SK-N-SH (cell line): Measurements from ENCODE around the gene KIF9. TPM values are rescaled to one million over a fixed set of nuclear protein-coding genes. Genes with fewer than 3 reads are reported as not detected.

Experiments used
- CTCF ChIA-PET: fragments of 300-600, 350-600 bp; formaldehyde crosslinking; extraction: SDS; loops from one replicate; lab custom pipeline; 2021; lab: Yijun Ruan, JAX
- POLR2A ChIA-PET: fragments of 350-600 bp; sonication (Branson Sonifier 250); formaldehyde crosslinking; extraction: SDS; loops from one replicate; lab custom pipeline; 2020; ENCODE audit warnings: antibody characterized with exemption, inconsistent platforms; lab: Yijun Ruan, JAX
- DNase-seq: peaks from one replicate; pipeline ENCODE4 v3.0.0; 2012
- H2AFZ ChIP-seq: fragments of 200-600 bp; sonication (generic); 2 replicates; pipeline ENCODE4 v1.8.1; 2016; ENCODE audit warnings: antibody characterized with exemption, mild to moderate bottlenecking, low read depth
- H3F3A ChIP-seq: fragments of 200-600 bp; sonication (generic); replicated peaks from 2 replicates; pipeline ENCODE3; 2016; ENCODE audit warnings: antibody characterized with exemption, mild to moderate bottlenecking; ENCODE audit not compliant: insufficient read depth
- H3K27ac ChIP-seq, 2 experiments: fragments of 200-500 bp in 1 of 2; fragments of 200-600 bp in 1 of 2; sonication (Bioruptor generic) in 1 of 2; sonication (generic), shearing (Covaris generic) in 1 of 2; 2 replicates each; pipeline versions ENCODE4 v1.5.1 to v1.6.1; 2014 to 2016; ENCODE audit warnings: low read depth in 2 of 2, inconsistent platforms in 1 of 2, low read length in 1 of 2, mild to moderate bottlenecking in 1 of 2, mixed read lengths in 1 of 2
- H3K27me3 ChIP-seq: fragments of 200-600 bp; sonication (generic), shearing (Covaris generic); 2 replicates; pipeline ENCODE4 v1.6.1; 2016; ENCODE audit warnings: mixed run types; ENCODE audit not compliant: insufficient read depth
- H3K36me3 ChIP-seq, 2 experiments: fragments of 200-500 bp in 1 of 2; fragments of 200-600 bp in 1 of 2; sonication (Bioruptor generic) in 1 of 2; sonication (generic) in 1 of 2; replicated peaks in 1 of 2; 2 replicates each; pipeline versions ENCODE3 to v1.5.1; 2014 to 2016; ENCODE audit warnings: low read length in 1 of 2, mild to moderate bottlenecking in 1 of 2; ENCODE audit not compliant: insufficient read depth in 2 of 2, control insufficient read depth in 1 of 2
- H3K4me1 ChIP-seq, 2 experiments: fragments of 200-500 bp in 1 of 2; fragments of 200-600 bp in 1 of 2; sonication (Bioruptor generic) in 1 of 2; sonication (generic), shearing (Covaris generic) in 1 of 2; 2 replicates each; pipeline versions ENCODE4 v1.5.1 to v1.6.1; 2014 to 2016; ENCODE audit warnings: low read depth in 1 of 2, low read length in 1 of 2, mixed run types in 1 of 2; ENCODE audit not compliant: insufficient read depth in 2 of 2, control insufficient read depth in 1 of 2
- H3K4me2 ChIP-seq: fragments of 200-600 bp; sonication (generic), shearing (Covaris generic); 2 replicates; pipeline ENCODE4 v1.6.1; 2017; ENCODE audit warnings: mixed run types
- H3K4me3 ChIP-seq, 2 experiments: fragments of 200-500 bp in 1 of 2; fragments of 200-600 bp in 1 of 2; sonication (Bioruptor generic) in 1 of 2; sonication (generic), shearing (Covaris generic) in 1 of 2; 2 replicates each; pipeline versions ENCODE4 v1.5.1 to v1.8.1; 2014 to 2016; ENCODE audit warnings: low read depth in 2 of 2, inconsistent platforms in 1 of 2, low read length in 1 of 2, mild to moderate bottlenecking in 1 of 2, mixed read lengths in 1 of 2, moderate library complexity in 1 of 2
- H3K79me2 ChIP-seq: fragments of 200-600 bp; sonication (generic); 2 replicates; pipeline ENCODE4 v1.8.1; 2017; ENCODE audit warnings: mild to moderate bottlenecking; ENCODE audit not compliant: insufficient read depth
- H3K9ac ChIP-seq: fragments of 200-600 bp; sonication (generic); 2 replicates; pipeline ENCODE4 v1.6.1; 2017; ENCODE audit warnings: mixed run types
- H3K9me2 ChIP-seq: fragments of 200-600 bp; sonication (generic); 2 replicates; pipeline ENCODE4 v1.6.1; 2017; ENCODE audit warnings: mixed run types
- H3K9me3 ChIP-seq: fragments of 200-600 bp; sonication (generic); 2 replicates; pipeline ENCODE4 v1.6.1; 2017; ENCODE audit warnings: mixed run types, mild to moderate bottlenecking, moderate library complexity
- H4K20me1 ChIP-seq: fragments of 200-600 bp; sonication (generic); 2 replicates; pipeline ENCODE4 v1.6.1; 2017; ENCODE audit warnings: mild to moderate bottlenecking, mixed run types; ENCODE audit not compliant: insufficient read depth
- CTCF ChIP-seq: fragments of 200-600 bp; sonication (generic); IDR thresholded peaks from 2 replicates; pipeline ENCODE4 v1.6.1; 2017; ENCODE audit warnings: antibody characterized with exemption, mild to moderate bottlenecking, moderate library complexity
- ELF1 ChIP-seq: IDR thresholded peaks from 2 replicates; pipeline ENCODE4 v1.4.0; 2012
- FOXJ3 ChIP-seq: sonication (generic); formaldehyde crosslinking; IDR thresholded peaks from 2 replicates; pipeline ENCODE4 v1.5.1; 2020; ENCODE audit warnings: mild to moderate bottlenecking, missing genetic modification reagents
- MXI1 ChIP-seq: IDR thresholded peaks from 2 replicates; pipeline ENCODE4 v1.6.1; 2012; ENCODE audit warnings: mild to moderate bottlenecking, low read depth, low read length, improper control_type of control experiment
- NFIC ChIP-seq: IDR thresholded peaks from 2 replicates; pipeline ENCODE4 v1.4.0; 2012; ENCODE audit warnings: borderline replicate concordance
- NRF1 ChIP-seq: IDR thresholded peaks from 2 replicates; pipeline ENCODE4 v1.6.1; 2012; ENCODE audit warnings: low read depth, mild to moderate bottlenecking, low read length
- PBX3 ChIP-seq: IDR thresholded peaks from 2 replicates; pipeline ENCODE4; 2012
- RCOR1 ChIP-seq: fragments of 150-350 bp; IDR thresholded peaks from 2 replicates; pipeline ENCODE4 v1.6.1; 2017; ENCODE audit warnings: antibody characterized with exemption, low read length
- USF1 ChIP-seq: IDR thresholded peaks from 2 replicates; pipeline ENCODE4 v1.4.0; 2012; ENCODE audit warnings: low read depth, borderline replicate concordance
- USF2 ChIP-seq: fragments of 150-350 bp; IDR thresholded peaks from 2 replicates; pipeline ENCODE4 v1.6.1; 2017; ENCODE audit warnings: antibody characterized with exemption, low read length, low read depth, borderline replicate concordance
- WGBS: methylation state at CpG from one replicate; pipeline ENCODE4 v1.1.6; 2017; ENCODE audit warnings: low lambda C conversion rate; 5-methylcytosine and 5-hydroxymethylcytosine counted together
- polyA plus RNA-seq, 3 experiments: library from polyadenylated mRNA; depleted of rRNA; stranded (reverse); fragments of >200 nt; gene quantifications; 2 replicates each; pipeline ENCODE4 v1.2.3, GENCODE V29; 2012
- TF ChIP-seq, protein P1 (sequence below): IDR thresholded peaks from 2 replicates; pipeline ENCODE4 v1.4.0; 2012; ENCODE audit warnings: low read depth

Gene KIF9
- polyA plus RNA-seq, 1 of the 3 experiments (the other 2 are of a cell fraction), result 31.8 TPM

GRCh38 chr3:47223755-47224154 is 58.8 kb downstream of the KIF9 start:
- H3K9me2 ChIP-seq, result no peaks in the 10 kb centered on the region
- no peak overlapping the region for H3K27ac ChIP-seq
- no peaks in the 10 kb centered on the region for H3K79me2 ChIP-seq
- ChIA-PET CTCF (interaction anchor here (1.4 kb wide), 1 partner anchor 52 kb away, joined by 3 read pairs; no protein-coding TSS in a partner anchor), POLR2A (no interaction called here)
- no peaks in the 10 kb centered on the region for H3K9me3 ChIP-seq
- H3K36me3 ChIP-seq, result no peaks in the 10 kb centered on the region
- no peaks in the 10 kb centered on the region for H3F3A ChIP-seq
- no peak for TF ChIP-seq ELF1
- TF ChIP-seq NRF1, result no peak
- no peak for TF ChIP-seq PBX3
- TF ChIP-seq MXI1, result no peak
- TF ChIP-seq USF1, result no peak
- TF ChIP-seq USF2, result no peak
- no peaks in the 10 kb centered on the region for H3K27me3 ChIP-seq
- H4K20me1 ChIP-seq, result no peaks in the 10 kb centered on the region
- H2AFZ ChIP-seq, result no peak overlapping the region
- no peaks in the 10 kb centered on the region for H3K4me1 ChIP-seq
- DNase-seq, result no peak
- WGBS, result 87% methylated on average over 3 of the region's 3 CpGs
- no peak overlapping the region for H3K4me2 ChIP-seq
- H3K4me3 ChIP-seq, result no peak overlapping the region
- H3K9ac ChIP-seq, result no peak overlapping the region

DNA sequence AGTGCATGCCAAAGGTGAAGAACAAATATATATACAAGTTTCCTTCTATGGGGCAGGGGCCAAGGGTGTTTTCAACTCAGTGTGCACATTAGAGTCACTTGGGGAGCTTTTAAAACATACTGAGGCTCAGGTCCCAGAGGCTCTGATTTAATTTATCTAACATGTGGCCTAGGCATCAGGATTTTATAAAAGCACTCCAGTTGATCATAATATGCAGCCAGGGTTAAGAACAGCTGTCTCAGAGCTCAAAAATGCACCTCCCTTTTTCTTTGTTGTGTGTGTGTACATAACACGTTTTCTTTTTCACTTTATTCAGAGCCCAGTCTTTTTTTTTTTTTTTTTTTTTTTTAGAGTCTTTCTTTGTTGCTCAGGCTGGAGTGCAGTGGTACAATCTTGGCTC is 60.8 kb downstream of the KIF9 start:
- no peaks in the 10 kb centered on the region for H3K36me3 ChIP-seq
- H3K4me1 ChIP-seq, result no peaks in the 10 kb centered on the region
- H3K27ac ChIP-seq, result no peak overlapping the region
- CTCF ChIA-PET, result no interaction called here
- H3K27me3 ChIP-seq, result no peaks in the 10 kb centered on the region
- H3K9ac ChIP-seq, result no peak overlapping the region
- TF ChIP-seq, protein P1, sequence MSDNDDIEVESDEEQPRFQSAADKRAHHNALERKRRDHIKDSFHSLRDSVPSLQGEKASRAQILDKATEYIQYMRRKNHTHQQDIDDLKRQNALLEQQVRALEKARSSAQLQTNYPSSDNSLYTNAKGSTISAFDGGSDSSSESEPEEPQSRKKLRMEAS, result no peak
- TF ChIP-seq RCOR1, result no peak
- TF ChIP-seq NFIC, result no peak
- no peak for TF ChIP-seq CTCF
- no peak for TF ChIP-seq FOXJ3
- TF ChIP-seq, all 33 proteins: peak for 0
- Histone ChIP-seq H3K79me2 (no peaks in the 10 kb centered on the region), H3K9me2 (no peaks in the 10 kb centered on the region), H2AFZ (no peak overlapping the region), H3K4me2 (no peak overlapping the region), H3F3A (no peaks in the 10 kb centered on the region), H3K4me3 (no peak overlapping the region), H4K20me1 (no peaks in the 10 kb centered on the region), H3K9me3 (no peaks in the 10 kb centered on the region)
- WGBS, result 62% methylated on average over 1 of the region's 1 CpG
- POLR2A ChIA-PET, result no interaction called here
- no peak for DNase-seq
